Epithelial cell of proximal tubule (primary cell): Measurements from ENCODE around the gene TRAF3. TPM values are rescaled to one million over a fixed set of nuclear protein-coding genes. Genes with fewer than 3 reads are reported as not detected.
"Not testable (repeated sequence)": the region's sequence is repeated elsewhere in the genome, so short reads cannot be mapped to it uniquely, and the experiment has no call there.

Source experiments
- DNase-seq: peaks from one replicate; pipeline ENCODE4 v3.0.0-alpha.2; 2011; ENCODE audit warnings: low read depth
- H3K4me3 ChIP-seq: 2 replicates; pipeline ENCODE4 v1.5.1; 2011; ENCODE audit warnings: low read depth, mild to moderate bottlenecking, low read length
- total RNA-seq: library from RNA; depleted of rRNA; stranded (reverse); fragments of >200 nt; gene quantifications from 2 replicates; pipeline ENCODE4 v1.2.3, GENCODE V29; 2015
- TF ChIP-seq, protein P1 (sequence below): conservative IDR thresholded peaks from 2 replicates; pipeline ENCODE4 v1.5.1; 2012; ENCODE audit warnings: low read depth, mild to moderate bottlenecking, low read length

TRAF3 gene
- total RNA-seq, 1 donor from 2014 or later: 21.9 TPM

DNA sequence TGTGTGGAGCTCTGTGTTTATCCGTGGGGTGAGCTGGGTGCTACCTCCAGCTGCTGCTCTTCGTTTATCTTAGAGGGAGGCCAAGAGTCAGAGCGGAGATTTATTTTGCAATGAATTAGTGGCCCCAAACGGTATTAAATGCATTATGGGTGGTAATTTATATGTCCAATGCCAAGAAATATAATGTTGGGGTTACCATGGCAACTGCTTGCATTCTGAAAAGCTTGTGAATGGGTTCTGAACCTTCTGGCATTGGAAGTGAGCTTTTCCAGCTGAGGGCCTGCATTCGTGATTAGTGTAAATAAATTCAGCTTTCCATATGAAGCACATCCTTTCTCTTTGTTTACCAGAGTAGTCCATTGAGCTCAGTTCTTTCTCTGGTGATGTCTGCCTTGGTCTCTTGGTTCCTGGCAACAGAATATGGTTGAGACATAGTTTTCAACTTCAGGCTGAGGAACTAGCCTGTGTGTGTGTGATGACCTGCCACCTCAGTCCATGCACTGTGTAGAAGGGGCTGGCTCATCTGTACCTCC, 51.8 kb downstream of the TRAF3 start:
- H3K4me3 ChIP-seq: no peak overlapping the region

DNA sequence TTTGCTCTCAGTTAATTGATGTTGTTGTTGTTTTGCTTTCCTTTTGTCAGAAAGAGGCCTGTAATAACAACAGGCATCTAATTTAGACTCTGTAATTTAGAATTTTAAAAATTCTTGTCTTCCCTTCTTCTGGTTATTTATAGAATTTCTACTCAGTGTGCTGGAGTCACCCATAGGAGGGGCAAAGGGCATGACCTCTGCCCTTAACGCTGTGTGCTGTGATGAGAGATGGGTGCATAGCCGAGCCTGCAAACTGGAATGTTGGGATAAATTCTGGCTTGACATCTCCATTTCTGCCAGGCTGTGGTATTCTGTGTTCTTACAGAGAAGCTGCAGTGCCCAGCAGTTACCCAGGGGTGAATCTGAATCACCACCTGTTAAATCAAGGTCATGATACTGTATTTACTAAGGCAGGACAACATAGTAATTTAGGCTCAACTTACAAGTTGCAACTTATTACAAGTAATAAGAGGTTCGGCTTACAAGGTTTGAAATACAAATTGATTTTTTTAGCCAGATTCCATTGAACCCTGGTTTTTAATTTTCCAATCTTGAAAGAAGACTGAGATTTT, 53.3 kb downstream of the TRAF3 start:
- H3K4me3 ChIP-seq: no peak overlapping the region
- TF ChIP-seq, protein P1, sequence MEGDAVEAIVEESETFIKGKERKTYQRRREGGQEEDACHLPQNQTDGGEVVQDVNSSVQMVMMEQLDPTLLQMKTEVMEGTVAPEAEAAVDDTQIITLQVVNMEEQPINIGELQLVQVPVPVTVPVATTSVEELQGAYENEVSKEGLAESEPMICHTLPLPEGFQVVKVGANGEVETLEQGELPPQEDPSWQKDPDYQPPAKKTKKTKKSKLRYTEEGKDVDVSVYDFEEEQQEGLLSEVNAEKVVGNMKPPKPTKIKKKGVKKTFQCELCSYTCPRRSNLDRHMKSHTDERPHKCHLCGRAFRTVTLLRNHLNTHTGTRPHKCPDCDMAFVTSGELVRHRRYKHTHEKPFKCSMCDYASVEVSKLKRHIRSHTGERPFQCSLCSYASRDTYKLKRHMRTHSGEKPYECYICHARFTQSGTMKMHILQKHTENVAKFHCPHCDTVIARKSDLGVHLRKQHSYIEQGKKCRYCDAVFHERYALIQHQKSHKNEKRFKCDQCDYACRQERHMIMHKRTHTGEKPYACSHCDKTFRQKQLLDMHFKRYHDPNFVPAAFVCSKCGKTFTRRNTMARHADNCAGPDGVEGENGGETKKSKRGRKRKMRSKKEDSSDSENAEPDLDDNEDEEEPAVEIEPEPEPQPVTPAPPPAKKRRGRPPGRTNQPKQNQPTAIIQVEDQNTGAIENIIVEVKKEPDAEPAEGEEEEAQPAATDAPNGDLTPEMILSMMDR: no peak

More for the DNA sequence above, 51.8 kb downstream of the TRAF3 start:
- TF ChIP-seq, protein P1: no peak
- DNase-seq: no peak

DNA sequence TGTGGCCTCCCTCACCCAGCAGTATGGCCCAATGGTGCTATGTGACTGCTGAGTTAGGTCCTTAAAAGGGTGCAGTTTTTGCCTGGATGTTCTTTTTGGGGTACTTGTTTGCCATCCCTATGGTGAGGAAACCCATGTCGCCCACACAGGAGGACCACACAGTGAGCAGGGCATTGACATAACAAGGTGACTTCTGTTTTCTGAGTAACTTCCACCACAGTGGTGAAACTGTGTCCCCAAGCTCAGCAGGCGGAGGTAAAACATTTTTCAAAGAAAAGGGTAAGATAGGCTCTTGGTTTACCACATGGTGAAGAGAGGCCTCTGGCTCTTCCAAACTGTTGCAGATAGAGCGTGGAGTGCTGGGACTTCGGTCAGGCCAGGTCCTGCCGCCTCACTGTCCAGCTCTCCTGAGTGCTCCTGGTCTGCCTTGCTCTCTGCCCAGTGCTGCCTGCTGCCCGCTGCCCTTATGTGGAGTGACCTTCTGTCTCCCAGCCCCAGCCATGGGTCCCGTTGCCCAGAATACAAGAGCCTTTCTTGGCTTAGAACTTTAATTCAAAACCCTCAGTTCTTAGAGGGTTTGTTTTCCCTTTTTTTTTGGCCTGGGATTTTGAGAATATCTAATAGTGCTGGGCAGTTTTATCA, 54.0 kb downstream of the TRAF3 start:
- DNase-seq: no peak
- TF ChIP-seq, protein P1: no peak
- no peak overlapping the region for H3K4me3 ChIP-seq

More for the DNA sequence above, 53.3 kb downstream of the TRAF3 start:
- no peak for DNase-seq

DNA sequence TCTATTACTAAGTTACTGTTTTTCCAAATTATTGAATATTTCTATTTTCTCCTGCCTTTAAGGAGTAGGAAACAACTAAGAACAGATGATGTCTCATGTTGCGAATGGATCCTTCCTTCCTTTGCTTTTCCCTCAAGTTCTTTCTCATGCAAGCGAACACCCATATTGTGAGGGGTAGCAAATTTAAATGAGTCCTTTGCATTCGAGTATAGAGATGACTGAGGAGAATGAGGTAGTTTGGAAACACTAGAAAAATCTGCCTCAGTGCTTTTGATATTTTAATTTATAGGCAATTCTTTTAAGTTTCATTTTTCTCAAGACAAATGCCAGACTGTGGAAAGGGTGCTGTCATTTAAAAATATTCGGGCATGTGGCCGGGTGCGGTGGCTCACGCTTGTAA, 56.1 kb downstream of the TRAF3 start:
- DNase-seq: no peak
- TF ChIP-seq, protein P1: no peak
- H3K4me3 ChIP-seq: no peak overlapping the region

DNA sequence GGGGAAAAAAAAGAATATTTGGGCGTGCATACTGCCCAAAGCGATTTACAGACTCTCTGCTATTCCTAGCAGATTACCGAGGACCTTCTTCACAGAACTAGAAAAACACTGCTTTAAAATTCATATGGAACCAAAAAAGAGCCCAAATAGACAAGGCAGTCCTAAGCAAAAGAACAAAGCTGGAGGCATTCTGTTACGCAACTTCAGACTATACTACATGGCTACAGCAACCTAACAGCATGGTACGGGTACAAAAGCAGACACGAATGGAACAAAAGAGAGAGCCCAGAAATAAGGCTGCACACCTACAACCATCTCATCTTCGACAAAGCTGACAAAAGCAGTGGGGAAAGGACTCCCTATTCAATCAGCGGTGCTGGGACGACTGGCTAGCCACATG, 56.7 kb downstream of the TRAF3 start:
- DNase-seq: no peak
- TF ChIP-seq, protein P1: no peak
- H3K4me3 ChIP-seq: no peak overlapping the region

DNA sequence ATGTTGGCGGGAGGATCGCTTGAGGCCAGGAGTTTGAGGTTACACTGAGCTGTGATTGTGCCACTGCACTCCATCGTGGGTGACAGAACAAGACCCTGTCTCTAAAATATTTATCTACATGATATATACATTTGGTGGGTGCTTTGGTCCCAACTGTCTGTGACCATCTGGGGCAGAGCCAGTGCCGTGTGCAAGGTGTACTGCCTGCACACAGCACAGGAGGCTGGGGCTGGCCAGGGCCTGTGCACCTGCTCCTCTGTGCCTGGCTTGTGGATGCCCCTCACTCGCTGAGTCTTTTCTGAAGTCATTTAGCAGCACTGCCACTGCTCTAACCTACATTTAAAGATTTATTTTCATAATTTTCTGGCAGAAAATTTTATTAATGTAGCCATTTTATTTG, 58.7 kb downstream of the TRAF3 start:
- no peak for DNase-seq
- TF ChIP-seq, protein P1: no peak
- no peak overlapping the region for H3K4me3 ChIP-seq

DNA sequence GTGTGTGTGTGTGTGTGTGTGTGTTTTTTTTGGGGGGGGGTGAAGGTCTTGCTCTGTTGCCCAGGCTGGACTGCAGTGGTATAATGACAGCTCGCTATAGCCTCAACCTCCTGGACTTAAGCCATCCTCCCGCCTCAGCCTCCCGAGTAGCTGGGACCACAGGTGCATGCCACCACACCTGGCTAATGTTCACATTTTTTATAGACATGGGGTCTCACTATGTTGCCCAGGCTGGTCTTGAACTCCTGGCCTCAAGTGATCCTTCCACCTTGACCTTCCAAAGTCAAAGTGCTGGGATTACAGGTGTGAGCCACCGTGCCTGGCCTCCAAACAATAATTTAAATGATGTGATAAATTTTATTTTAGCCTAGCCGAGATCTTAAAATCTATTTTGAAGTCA, 59.9 kb downstream of the TRAF3 start:
- H3K4me3 ChIP-seq, DNase-seq: not testable (repeated sequence)
